ENCODE data around the gene CBX6. TPM values are rescaled to one million over a fixed set of nuclear protein-coding genes. Genes with fewer than 3 reads are reported as not detected.

CBX6 gene
- total and polyA plus RNA-seq, 3 donors from 2014 or later: 18.7 to 33.1 (median 30.1) TPM

- Histone ChIP-seq H3K27ac (no peak overlapping the region), H3K4me1 (no peaks in the 10 kb centered on the region), H3K36me3 (ENCODE audit: low read depth, missing control alignments) (no peaks in the 10 kb centered on the region), H3K27me3 (no peaks in the 10 kb centered on the region), H3K9me3 (no peaks in the 10 kb centered on the region), H3K4me3 (no peak overlapping the region)
- DNase-seq: no peak
- TF ChIP-seq CTCF (IDR thresholded peaks at IDR 0.05): no peak
- no peak for TF ChIP-seq POLR2A (IDR thresholded peaks at IDR 0.05)
- intact Hi-C loops (cut with DNase I; ENCODE audit: low total_unique reads): no loop called here
- WGBS, 2 donors: 84 to 88% methylated on average over 13 to 16 of the region's 16 CpGs
These were observed 40.7 kb downstream of the CBX6 start for GRCh38 chr22:38831166-38831945.

- Histone ChIP-seq H3K27me3 (no peaks in the 10 kb centered on the region), H3K9me3 (no peaks in the 10 kb centered on the region), H3K36me3 (ENCODE audit: low read depth, missing control alignments) (no peaks in the 10 kb centered on the region), H3K4me1 (no peaks in the 10 kb centered on the region), H3K4me3 (no peak overlapping the region), H3K27ac (no peak overlapping the region)
- TF ChIP-seq POLR2A (IDR thresholded peaks at IDR 0.05) (no peak), CTCF (IDR thresholded peaks at IDR 0.05) (no peak)
- WGBS, 2 donors: 93 to 94% methylated on average over 5 to 7 of the region's 7 CpGs
- DNase-seq: no peak
- intact Hi-C loops (cut with DNase I; ENCODE audit: low total_unique reads): no loop called here
These were observed 41.2 kb downstream of the CBX6 start for GRCh38 chr22:38830845-38831108.

- TF ChIP-seq CTCF (IDR thresholded peaks at IDR 0.05) (no peak), POLR2A (IDR thresholded peaks at IDR 0.05) (no peak)
- Histone ChIP-seq H3K27me3 (no peaks in the 10 kb centered on the region), H3K36me3 (ENCODE audit: low read depth, missing control alignments) (no peaks in the 10 kb centered on the region), H3K27ac (no peak overlapping the region), H3K4me1 (no peaks in the 10 kb centered on the region), H3K4me3 (no peak overlapping the region), H3K9me3 (no peaks in the 10 kb centered on the region)
- no peak for DNase-seq
- WGBS, 2 donors: 92 to 96% methylated on average over 12 to 17 of the region's 17 CpGs
- intact Hi-C loops (cut with DNase I; ENCODE audit: low total_unique reads): no loop called here
These were observed 41.8 kb downstream of the CBX6 start for GRCh38 chr22:38830026-38830844.

GRCh38 chr22:38829485-38829884 is 42.5 kb downstream of the CBX6 start:
- no peaks in the 10 kb centered on the region for H3K27me3 ChIP-seq
- no peaks in the 10 kb centered on the region for H3K36me3 ChIP-seq (ENCODE audit: low read depth, missing control alignments)
- H3K9me3 ChIP-seq: no peaks in the 10 kb centered on the region
- no peaks in the 10 kb centered on the region for H3K4me1 ChIP-seq
- intact Hi-C loops (cut with DNase I; ENCODE audit: low total_unique reads): no loop called here
- TF ChIP-seq POLR2A (IDR thresholded peaks at IDR 0.05) (no peak), CTCF (IDR thresholded peaks at IDR 0.05) (no peak)
- DNase-seq: no peak
- 91 to 95% methylated on average over 4 of the region's 4 CpGs for WGBS, 2 donors
- no peak overlapping the region for H3K27ac ChIP-seq
- no peak overlapping the region for H3K4me3 ChIP-seq
